Umbilical cord (tissue), 2 donors: ENCODE measurements around the gene LDLRAD3. TPM values are rescaled to one million over a fixed set of nuclear protein-coding genes. Genes with fewer than 3 reads are reported as not detected.
A peak's percentile ranks its signal among the peaks of the same experiment; 100 is the strongest.
"Not testable (repeated sequence)": the region's sequence is repeated elsewhere in the genome, so short reads cannot be mapped to it uniquely, and the experiment has no call there.

Experiments used
- DNase-seq: peaks from one replicate; pipeline ENCODE4 v3.0.0-alpha.2; 2015; ENCODE audit warnings: low spot score
- total RNA-seq: library from RNA; depleted of rRNA; stranded (reverse); fragments of >200 nt; gene quantifications from one replicate; pipeline ENCODE4 v1.2.3, GENCODE V29; 2014; ENCODE audit warnings: low replicate concordance; ENCODE audit not compliant: insufficient read depth

The LDLRAD3 gene
- total RNA-seq, 1 donor from 2014 or later, result 28.9 TPM

- DNase-seq, result peak; percentile 63
These were observed 216.2 kb downstream of the LDLRAD3 start for GRCh38 chr11:36160091-36160490.

- no peak for DNase-seq
These were observed 217.7 kb downstream of the LDLRAD3 start for GRCh38 chr11:36161572-36161971.

- DNase-seq, result peak; percentile 91
These were observed 218.4 kb downstream of the LDLRAD3 start for GRCh38 chr11:36162006-36162882.

- DNase-seq, result peak; percentile 98
These were observed 219.1 kb downstream of the LDLRAD3 start for GRCh38 chr11:36162883-36163434.

GRCh38 chr11:36164506-36165250, 220.8 kb downstream of the LDLRAD3 start:
- peak; percentile 93 for DNase-seq

GRCh38 chr11:36165621-36166397, 221.9 kb downstream of the LDLRAD3 start:
- no peak for DNase-seq

GRCh38 chr11:36167073-36167472, 223.2 kb downstream of the LDLRAD3 start:
- DNase-seq, result no peak

GRCh38 chr11:36167729-36168128, 223.9 kb downstream of the LDLRAD3 start:
- DNase-seq, result no peak

GRCh38 chr11:36177836-36178235, 234.0 kb downstream of the LDLRAD3 start:
- no peak for DNase-seq

GRCh38 chr11:36186340-36187175, 242.7 kb downstream of the LDLRAD3 start:
- peak; percentile 50 for DNase-seq

- peak; percentile 92 for DNase-seq
These were observed 243.8 kb downstream of the LDLRAD3 start for GRCh38 chr11:36187622-36188021.

- DNase-seq, result not testable (repeated sequence)
These were observed 245.9 kb downstream of the LDLRAD3 start for GRCh38 chr11:36189735-36190134.

- no peak for DNase-seq
These were observed 248.1 kb downstream of the LDLRAD3 start for GRCh38 chr11:36191941-36192340.

GRCh38 chr11:36192425-36193289, 248.8 kb downstream of the LDLRAD3 start:
- no peak for DNase-seq

GRCh38 chr11:36193290-36193619, 249.4 kb downstream of the LDLRAD3 start:
- DNase-seq, result no peak

- peak; percentile 11 for DNase-seq
These were observed 249.9 kb downstream of the LDLRAD3 start for GRCh38 chr11:36193721-36194120.

GRCh38 chr11:36195496-36196354, 251.9 kb downstream of the LDLRAD3 start:
- peak; percentile 92 for DNase-seq

GRCh38 chr11:36196411-36196998, 252.6 kb downstream of the LDLRAD3 start:
- peak; percentile 92 for DNase-seq
